GM21390 (cell line): ENCODE measurements around the gene USP48.

Source experiments
- ATAC-seq: cut with Tn5 transposase; IDR thresholded peaks from one replicate; pipeline ENCODE4 v1.9.1; 2021; ENCODE audit not compliant: unreplicated experiment

The USP48 gene

DNA sequence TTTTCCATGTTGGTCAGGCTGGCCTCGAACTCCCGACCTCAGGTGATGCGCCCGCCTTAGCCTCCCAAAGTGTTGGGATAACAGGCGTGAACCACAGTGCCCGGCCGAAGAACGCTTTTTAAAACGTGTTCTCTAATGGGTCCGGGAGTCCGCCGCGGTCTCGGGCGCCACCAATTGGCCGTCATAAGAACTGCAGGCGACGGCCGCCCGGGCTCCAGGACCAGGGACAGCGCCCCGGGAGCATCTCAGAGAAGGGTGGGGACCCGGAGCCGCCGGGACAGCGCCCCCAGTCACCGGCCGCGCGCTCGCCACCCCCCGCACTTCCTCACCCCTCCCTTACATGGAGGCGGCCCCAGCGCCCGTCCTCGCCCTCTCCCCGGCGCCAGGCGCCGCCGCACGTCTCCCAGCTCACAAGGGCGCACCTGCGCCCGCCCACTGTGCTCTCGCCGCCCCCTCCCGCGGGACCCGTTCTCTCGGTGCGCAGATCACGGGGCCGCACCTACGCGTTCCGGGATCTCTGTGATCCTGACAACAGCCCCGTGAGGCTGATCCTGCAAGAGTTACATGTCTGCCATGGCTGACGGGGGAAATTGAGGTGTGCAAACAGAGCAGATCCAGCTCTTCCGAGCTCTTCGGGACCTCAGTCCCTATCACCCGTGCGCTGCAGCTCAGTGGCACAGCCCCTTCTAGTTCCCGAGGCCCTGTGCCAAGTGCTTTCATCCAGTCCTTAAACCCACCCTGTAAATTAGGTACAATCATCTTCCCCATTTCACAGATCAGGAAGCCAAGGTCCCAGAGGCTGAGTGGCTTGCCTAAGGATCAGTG, 123.6 kb downstream of the USP48 start:
- ATAC-seq: no peak

GRCh38 chr1:21657456-21658190, 125.3 kb downstream of the USP48 start:
- no peak for ATAC-seq

DNA sequence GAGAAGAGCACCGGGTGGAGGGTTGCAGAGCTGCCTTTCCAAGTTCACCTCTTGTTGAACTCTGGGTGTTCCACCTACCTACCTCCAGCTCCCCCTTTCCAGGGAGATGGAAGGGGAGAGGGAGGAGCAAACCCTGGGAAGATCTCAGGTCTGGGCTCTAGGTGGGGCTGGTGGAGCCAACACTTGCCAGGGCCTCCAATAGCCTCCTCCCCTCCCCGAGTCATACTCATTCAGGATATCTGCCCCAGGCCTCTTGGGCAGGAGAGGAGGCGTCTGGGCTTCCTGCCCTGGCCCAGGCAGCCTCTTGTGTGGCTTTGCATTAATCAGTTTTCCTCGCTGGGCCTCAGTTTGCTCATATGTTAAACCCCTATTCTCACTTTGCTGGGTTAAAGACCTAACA, 127.2 kb downstream of the USP48 start:
- ATAC-seq: no peak

- ATAC-seq: no peak
Observed at GRCh38 chr1:21655259-21655658, 127.7 kb downstream of the USP48 start.

DNA sequence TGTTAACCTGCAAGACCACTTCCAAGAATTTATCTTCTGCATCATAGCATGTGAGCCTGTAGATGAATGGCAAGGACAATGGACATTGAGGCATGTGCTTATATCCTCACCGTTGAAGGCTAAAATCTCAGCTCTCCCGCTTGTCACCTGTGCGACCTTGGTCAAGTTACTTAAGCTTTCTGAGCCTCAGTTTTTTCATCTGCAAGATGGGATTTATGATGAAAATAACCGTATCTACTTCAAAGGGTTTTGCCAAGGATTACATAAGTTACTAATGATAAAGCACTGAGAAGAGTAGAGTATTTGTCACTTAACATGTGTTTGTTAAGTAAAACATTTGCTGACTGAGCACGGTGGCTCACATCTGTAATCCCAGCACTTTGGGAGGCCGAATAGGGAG, 128.7 kb downstream of the USP48 start:
- no peak for ATAC-seq

DNA sequence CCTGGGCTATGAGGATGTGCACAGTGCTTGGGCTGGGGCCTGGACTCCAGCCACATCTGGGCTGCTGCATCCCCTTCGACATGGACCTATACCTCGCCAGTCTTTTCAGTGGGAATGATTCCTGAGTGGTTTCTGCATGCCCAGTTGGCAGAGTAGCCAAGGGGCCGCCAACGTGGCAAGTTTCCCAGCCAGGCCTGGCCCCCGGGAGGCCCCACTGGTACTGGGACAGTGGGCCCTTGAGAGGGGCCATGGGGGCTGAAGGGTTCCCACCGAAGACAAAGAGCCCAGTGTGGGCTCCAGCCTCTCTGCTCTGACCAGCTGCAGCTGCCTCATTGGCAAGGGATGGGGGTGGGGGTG, 129.2 kb downstream of the USP48 start:
- no peak for ATAC-seq

DNA sequence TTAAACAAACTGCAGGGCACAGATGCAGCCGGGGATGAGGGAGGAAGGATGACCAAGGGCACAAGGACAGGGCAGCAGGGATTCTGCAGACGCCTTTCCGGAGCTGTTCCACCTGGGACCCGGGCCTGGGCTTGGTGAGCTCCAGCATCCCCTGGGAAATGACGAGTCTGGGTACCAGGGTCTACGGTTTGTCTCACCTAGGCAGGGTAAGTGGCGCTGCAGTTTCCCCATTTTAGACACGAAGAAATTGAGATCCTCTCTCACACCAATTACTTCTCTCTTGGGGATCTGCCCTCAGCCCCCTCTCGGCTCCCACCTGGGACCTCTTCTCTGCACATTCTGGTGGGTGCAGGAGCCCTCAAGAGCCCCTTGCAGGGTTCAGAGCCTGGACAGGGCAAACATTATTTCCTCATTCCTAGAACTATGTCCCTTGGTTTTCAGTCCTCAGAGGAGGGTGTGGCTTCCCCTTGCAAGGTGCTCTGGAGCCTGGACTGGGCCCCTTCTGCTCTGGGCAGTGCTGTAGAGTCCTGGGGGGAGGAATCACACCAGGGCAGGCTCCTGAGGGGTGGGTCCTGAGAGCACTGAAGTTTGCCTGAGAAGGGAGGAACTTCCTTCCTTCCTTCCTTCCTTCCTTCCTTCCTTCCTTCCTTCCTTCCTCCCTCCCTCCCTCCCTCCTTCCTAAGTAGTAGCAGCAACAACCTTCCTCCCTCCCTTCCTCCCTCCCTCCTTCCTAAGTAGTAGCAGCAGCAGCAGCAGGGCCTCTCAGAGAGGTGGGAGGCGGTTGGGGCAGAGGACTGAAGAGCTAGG, 129.8 kb downstream of the USP48 start:
- ATAC-seq: no peak

- no peak for ATAC-seq
Observed at GRCh38 chr1:21652101-21652936, 130.6 kb downstream of the USP48 start.

GRCh38 chr1:21651214-21652042, 131.5 kb downstream of the USP48 start:
- ATAC-seq: no peak

DNA sequence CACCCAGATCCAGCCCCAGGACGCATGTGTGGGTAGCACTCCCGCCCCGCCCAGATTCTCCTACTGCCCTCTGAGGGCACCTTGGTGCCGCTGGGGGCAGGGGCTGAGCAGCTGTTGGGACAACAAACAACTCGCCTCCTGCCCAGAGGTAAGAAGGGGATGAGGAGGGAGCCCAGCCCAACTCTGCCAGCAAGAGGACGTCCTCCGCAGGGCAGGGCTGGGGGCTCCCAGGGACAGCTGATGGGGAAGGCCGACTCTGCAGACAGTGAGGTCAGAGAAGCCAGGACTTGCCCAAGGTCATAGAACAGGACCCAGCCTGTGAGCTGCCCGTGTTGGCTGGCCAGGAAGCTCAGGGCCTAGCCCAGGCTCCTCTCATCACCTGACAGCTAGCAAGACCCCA, 132.5 kb downstream of the USP48 start:
- no peak for ATAC-seq

- no peak for ATAC-seq
Observed at GRCh38 chr1:21649315-21649714, 133.6 kb downstream of the USP48 start.

GRCh38 chr1:21648791-21649190, 134.2 kb downstream of the USP48 start:
- no peak for ATAC-seq

GRCh38 chr1:21648352-21648730, 134.6 kb downstream of the USP48 start:
- ATAC-seq: no peak

- ATAC-seq: no peak
Observed at GRCh38 chr1:21647431-21648351, 135.3 kb downstream of the USP48 start.

GRCh38 chr1:21645550-21645949, 137.4 kb downstream of the USP48 start:
- ATAC-seq: no peak

DNA sequence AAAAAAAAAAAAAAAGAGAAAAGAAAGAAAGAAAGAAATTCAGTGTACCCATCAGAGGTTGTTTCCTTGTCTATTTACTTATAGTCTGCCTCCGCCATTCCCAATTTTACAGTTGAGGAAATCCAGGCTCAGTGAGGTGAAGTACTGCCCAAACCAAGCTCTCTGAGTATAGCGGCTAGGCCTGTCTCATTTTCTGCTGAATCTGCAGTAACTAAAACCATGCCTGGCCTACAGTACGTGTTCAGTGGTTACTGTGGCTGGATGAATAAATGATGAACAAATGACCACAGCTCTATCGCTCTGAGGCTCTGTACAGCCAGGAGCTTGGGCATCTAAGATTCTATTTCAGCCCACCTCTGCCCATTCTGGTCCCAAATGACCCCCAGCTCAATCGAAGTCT, 138.0 kb downstream of the USP48 start:
- no peak for ATAC-seq

GRCh38 chr1:21644348-21644747, 138.6 kb downstream of the USP48 start:
- no peak for ATAC-seq

- ATAC-seq: no peak
Observed at GRCh38 chr1:21643624-21644023, 139.3 kb downstream of the USP48 start.
